T-cell (primary cell): ENCODE results near the gene PRKCD. TPM values are rescaled to one million over a fixed set of nuclear protein-coding genes. Genes with fewer than 3 reads are reported as not detected.

Experiments
- ATAC-seq, 4 experiments: fragments of 200-7000 bp in 3 of 4; fragments of 150-1000 bp in 1 of 4; cut with Tn5 transposase; replicated peaks in 1 of 4; 1 replicate in 3 of 4; 2 replicates in 1 of 4; pipeline ENCODE4 v1.10.0; 2021; ENCODE audit warnings: moderate library complexity in 3 of 4, mild to moderate bottlenecking in 2 of 4, moderate number of reproducible peaks in 1 of 4
- CTCF ChIA-PET, 2 donors: fragments of 300-600 bp; sonication (Branson Sonifier 250); formaldehyde crosslinking; loops; one replicate each; lab custom pipeline; 2022; ENCODE audit warnings: antibody characterized with exemption in 2 of 2; lab: Charles Lee
- POLR2A ChIA-PET, 2 donors: fragments of 300-600 bp; sonication (Branson Sonifier 250); formaldehyde crosslinking; loops; one replicate each; lab custom pipeline; 2022; ENCODE audit warnings: antibody characterized with exemption in 2 of 2; lab: Charles Lee
- DNase-seq, 35 experiments: peaks; one replicate each; pipeline versions ENCODE4 v3.0.0 to v3.0.0-alpha.2; 2013 to 2023
- H3K27ac ChIP-seq: one replicate; pipeline ENCODE4 v1.5.1; 2013; ENCODE audit warnings: low read length
- H3K27me3 ChIP-seq, 2 experiments: replicated peaks in 1 of 2; 1 replicate in 1 of 2; 2 replicates in 1 of 2; pipeline versions ENCODE4 v1.6.1 to v1.7.0; 2013; ENCODE audit warnings: low read length in 1 of 2, mixed read lengths in 1 of 2; ENCODE audit not compliant: control insufficient read depth in 2 of 2, insufficient read depth in 2 of 2; ENCODE audit errors: extremely low read depth in 1 of 2
- H3K36me3 ChIP-seq, 2 donors: 1 replicate in 1 of 2; 2 replicates in 1 of 2; pipeline versions ENCODE4 v1.6.1 to v1.7.0; 2013; ENCODE audit warnings: low read length in 1 of 2; ENCODE audit not compliant: control insufficient read depth in 2 of 2, insufficient read depth in 1 of 2; ENCODE audit errors: extremely low read depth in 1 of 2
- H3K4me1 ChIP-seq, 2 experiments: 1 replicate in 1 of 2; 2 replicates in 1 of 2; pipeline versions ENCODE4 v1.6.1 to v1.7.0; 2013; ENCODE audit warnings: low read length in 2 of 2, mixed read lengths in 1 of 2; ENCODE audit not compliant: insufficient read depth in 2 of 2, control insufficient read depth in 1 of 2; ENCODE audit errors: extremely low read depth in 1 of 2
- H3K4me3 ChIP-seq, 2 donors: 1 replicate in 1 of 2; 2 replicates in 1 of 2; pipeline versions ENCODE4 v1.5.1 to v1.7.0; 2013; ENCODE audit warnings: mild to moderate bottlenecking in 2 of 2, low read length in 1 of 2, moderate library complexity in 1 of 2; ENCODE audit not compliant: control insufficient read depth in 1 of 2; ENCODE audit errors: extremely low read depth in 1 of 2
- H3K9me3 ChIP-seq: 2 replicates; pipeline ENCODE4 v1.7.0; 2013
- H3K27ac Mint-ChIP-seq, 2 donors: one replicate each; pipeline ENCODE4 v1.8.0; 2020 to 2021; ENCODE audit warnings: mild to moderate bottlenecking in 2 of 2, mixed read lengths in 2 of 2
- H3K27me3 Mint-ChIP-seq, 2 donors: one replicate each; pipeline ENCODE4 v1.8.0; 2021 to 2022; ENCODE audit warnings: mixed read lengths in 2 of 2
- H3K36me3 Mint-ChIP-seq: one replicate; pipeline ENCODE4 v1.8.0; 2021; ENCODE audit warnings: mixed read lengths
- H3K4me1 Mint-ChIP-seq, 3 donors: one replicate each; pipeline ENCODE4 v1.8.0; 2020 to 2022; ENCODE audit warnings: mixed read lengths in 3 of 3, mild to moderate bottlenecking in 1 of 3
- H3K4me3 Mint-ChIP-seq, 3 donors: one replicate each; pipeline ENCODE4 v1.8.0; 2020 to 2022; ENCODE audit warnings: mild to moderate bottlenecking in 3 of 3, mixed read lengths in 3 of 3, moderate library complexity in 3 of 3
- H3K9me3 Mint-ChIP-seq, 3 donors: one replicate each; pipeline ENCODE4 v1.8.0; 2020 to 2022; ENCODE audit warnings: mixed read lengths in 3 of 3
- WGBS: methylation state at CpG from one replicate; pipeline ENCODE4 v1.1.5; 2013; ENCODE audit warnings: missing lambda C conversion rate; ENCODE audit not compliant: insufficient coverage; 5-methylcytosine and 5-hydroxymethylcytosine counted together
- total RNA-seq, 35 experiments: library from RNA in 6 of 35; stranded (reverse) in 6 of 35; fragments of 120-200 nt in 1 of 35; gene quantifications; one replicate each; pipeline versions ENCODE4 v1.2.1 to v1.2.4 and lab custom pipeline; 2013 to 2026

PRKCD gene
- total RNA-seq, 5 donors from 2014 or later (not counting 1 experiment from before 2014, with no cell fraction given), result 15.3 to 23.3 (median 19.2) TPM

GRCh38 chr3:53175613-53176540 is 14.9 kb downstream of the PRKCD start:
- H3K9me3 ChIP-seq, result no peaks in the 10 kb centered on the region
- ChIA-PET CTCF (no interaction called here), POLR2A (interaction anchor here in 1 of 2 donors (0.6 kb wide), 1 partner anchor 30 kb away, joined by 5 read pairs; no protein-coding TSS in a partner anchor)
- Mint-ChIP-seq H3K4me1 (peaks cover 11 to 20% (median 17%) of the 10 kb centered on the region in 3 donors), H3K9me3 (no peaks in the 10 kb centered on the region), H3K27ac (no peak overlapping the region), H3K4me3 (no peak overlapping the region), H3K27me3 (no peaks in the 10 kb centered on the region), H3K36me3 (peaks cover 15% of the 10 kb centered on the region)
- DNase-seq, result no peak
- H3K36me3 ChIP-seq, result peaks cover 3 to 26% of the 10 kb centered on the region in 2 donors
- peaks cover 0 to 8% of the 10 kb centered on the region in 2 experiments for H3K4me1 ChIP-seq
- no peak overlapping the region for H3K4me3 ChIP-seq
- H3K27ac ChIP-seq, result no peak overlapping the region
- H3K27me3 ChIP-seq, result no peaks in the 10 kb centered on the region
- no peak for ATAC-seq
- 89% methylated on average over 9 of the region's 9 CpGs for WGBS

- H3K4me1 ChIP-seq, result no peaks in the 10 kb centered on the region
- no peaks in the 10 kb centered on the region for H3K9me3 Mint-ChIP-seq
- H3K27me3 Mint-ChIP-seq, result no peaks in the 10 kb centered on the region
- H3K36me3 Mint-ChIP-seq, result peaks cover 15% of the 10 kb centered on the region
- no peaks in the 10 kb centered on the region for H3K27me3 ChIP-seq
- H3K4me1 Mint-ChIP-seq, result peaks cover 0 to 8% (median 3%) of the 10 kb centered on the region in 3 donors
- WGBS, result 99% methylated on average over 9 of the region's 15 CpGs
- ChIA-PET POLR2A (no interaction called here), CTCF (no interaction called here)
- H3K27ac ChIP-seq, result no peak overlapping the region
- no peak overlapping the region for H3K4me3 ChIP-seq
- no peak overlapping the region for H3K4me3 Mint-ChIP-seq
- H3K36me3 ChIP-seq, result peaks cover 7 to 41% of the 10 kb centered on the region in 2 donors
- ATAC-seq, result no peak
- H3K9me3 ChIP-seq, result no peaks in the 10 kb centered on the region
- H3K27ac Mint-ChIP-seq, result no peak overlapping the region
- no peak for DNase-seq
Measured at GRCh38 chr3:53178246-53178645, 17.2 kb downstream of the PRKCD start.

- H3K4me3 ChIP-seq, result no peak overlapping the region
- H3K4me3 Mint-ChIP-seq, result no peak overlapping the region
- no peaks in the 10 kb centered on the region for H3K4me1 ChIP-seq
- H3K36me3 ChIP-seq, result peaks cover 12 to 41% of the 10 kb centered on the region in 2 donors
- 95% methylated on average over 19 of the region's 20 CpGs for WGBS
- H3K4me1 Mint-ChIP-seq, result peaks cover 0 to 7% (median 0%) of the 10 kb centered on the region in 3 donors
- no peaks in the 10 kb centered on the region for H3K9me3 Mint-ChIP-seq
- peaks cover 11% of the 10 kb centered on the region for H3K36me3 Mint-ChIP-seq
- ATAC-seq (no peak), DNase-seq (no peak)
- POLR2A ChIA-PET, result no interaction called here
- CTCF ChIA-PET, result no interaction called here
- no peak overlapping the region for H3K27ac ChIP-seq
- H3K27ac Mint-ChIP-seq, result no peak overlapping the region
- H3K9me3 ChIP-seq, result no peaks in the 10 kb centered on the region
- no peaks in the 10 kb centered on the region for H3K27me3 Mint-ChIP-seq
- H3K27me3 ChIP-seq, result no peaks in the 10 kb centered on the region
Measured at GRCh38 chr3:53179580-53179979, 18.6 kb downstream of the PRKCD start.

- peaks cover 0 to 7% (median 0%) of the 10 kb centered on the region in 3 donors for H3K4me1 Mint-ChIP-seq
- POLR2A ChIA-PET, result no interaction called here
Measured at GRCh38 chr3:53180305-53181023, 19.5 kb downstream of the PRKCD start.

GRCh38 chr3:53181024-53181371 is 20.0 kb downstream of the PRKCD start:
- Mint-ChIP-seq H3K4me3 (no peak overlapping the region), H3K27me3 (no peaks in the 10 kb centered on the region), H3K36me3 (peaks cover 18% of the 10 kb centered on the region), H3K27ac (no peak overlapping the region), H3K4me1 (peaks cover 0 to 7% (median 0%) of the 10 kb centered on the region in 3 donors), H3K9me3 (no peaks in the 10 kb centered on the region)
- Histone ChIP-seq H3K4me3 (no peak overlapping the region), H3K9me3 (no peaks in the 10 kb centered on the region), H3K36me3 (peaks cover 11 to 50% of the 10 kb centered on the region in 2 donors), H3K27ac (no peak overlapping the region), H3K4me1 (no peaks in the 10 kb centered on the region), H3K27me3 (no peaks in the 10 kb centered on the region)
- no peak for ATAC-seq
- ChIA-PET CTCF (no interaction called here), POLR2A (no interaction called here)
- no peak for DNase-seq
- WGBS, result 100% methylated on average over 1 of the region's 4 CpGs

More at GRCh38 chr3:53180305-53181023, 19.5 kb downstream of the PRKCD start:
- peaks cover 17% of the 10 kb centered on the region for H3K36me3 Mint-ChIP-seq
- peaks cover 12 to 49% of the 10 kb centered on the region in 2 donors for H3K36me3 ChIP-seq
- no peaks in the 10 kb centered on the region for H3K27me3 ChIP-seq
- peak in 1 of 35 experiments; percentile 41 for DNase-seq
- no peaks in the 10 kb centered on the region for H3K9me3 Mint-ChIP-seq
- no peak overlapping the region for H3K4me3 Mint-ChIP-seq
- 92% methylated on average over 7 of the region's 11 CpGs for WGBS
- no peak overlapping the region for H3K4me3 ChIP-seq
- no peaks in the 10 kb centered on the region for H3K9me3 ChIP-seq
- H3K27ac ChIP-seq, result no peak overlapping the region
- H3K4me1 ChIP-seq, result no peaks in the 10 kb centered on the region
- H3K27me3 Mint-ChIP-seq, result no peaks in the 10 kb centered on the region
- no peak for ATAC-seq
- CTCF ChIA-PET, result no interaction called here
- H3K27ac Mint-ChIP-seq, result no peak overlapping the region

- Mint-ChIP-seq H3K36me3 (peaks cover 22% of the 10 kb centered on the region), H3K9me3 (no peaks in the 10 kb centered on the region), H3K4me1 (peaks cover 0 to 7% (median 0%) of the 10 kb centered on the region in 3 donors), H3K27me3 (no peaks in the 10 kb centered on the region), H3K27ac (no peak overlapping the region), H3K4me3 (no peak overlapping the region)
- DNase-seq, result no peak
- no peak overlapping the region for H3K4me3 ChIP-seq
- no peak for ATAC-seq
- H3K4me1 ChIP-seq, result no peaks in the 10 kb centered on the region
- H3K36me3 ChIP-seq, result peaks cover 9 to 54% of the 10 kb centered on the region in 2 donors
- H3K9me3 ChIP-seq, result no peaks in the 10 kb centered on the region
- no peak overlapping the region for H3K27ac ChIP-seq
- CTCF ChIA-PET, result interaction anchor here in 1 of 2 donors (0.7 kb wide), 1 partner anchor 49 kb away, joined by 3 read pairs; no protein-coding TSS in a partner anchor
- POLR2A ChIA-PET, result interaction anchor here in 1 of 2 donors (0.5 kb wide), 1 partner anchor 8 kb away, joined by 3 read pairs; no protein-coding TSS in a partner anchor
- WGBS, result 92% methylated on average over 8 of the region's 11 CpGs
- no peaks in the 10 kb centered on the region for H3K27me3 ChIP-seq
Measured at GRCh38 chr3:53181528-53181927, 20.5 kb downstream of the PRKCD start.
